ENCODE data around the gene EDDM3A.
"Not testable (repeated sequence)": the region's sequence is repeated elsewhere in the genome, so short reads cannot be mapped to it uniquely, and the experiment has no call there.

EDDM3A gene

GRCh38 chr14:20754308-20754707 is 8.6 kb downstream of the EDDM3A start:
- H3K27me3 ChIP-seq (ENCODE audit: control insufficient read depth, insufficient read depth, low read length, poor library complexity, severe bottlenecking) = no peaks in the 10 kb centered on the region
- H3K36me3 ChIP-seq (ENCODE audit: control insufficient read depth, insufficient read depth, low read length) = no peaks in the 10 kb centered on the region
- H3K4me1 ChIP-seq (ENCODE audit: control insufficient read depth, insufficient read depth, low read length) = no peaks in the 10 kb centered on the region
- no peaks in the 10 kb centered on the region for H3K9me3 ChIP-seq (ENCODE audit: control insufficient read depth, low read length)
- H3K4me3 ChIP-seq (ENCODE audit: insufficient read depth, low read depth, low read length) = no peak overlapping the region
- 93 to 98% methylated on average over 1 to 2 of the region's 2 CpGs for WGBS, 2 experiments
- H3K27ac ChIP-seq (ENCODE audit: insufficient read depth, low read depth, low read length, poor library complexity, severe bottlenecking) = no peak overlapping the region

GRCh38 chr14:20755037-20755436 is 9.3 kb downstream of the EDDM3A start:
- no peak overlapping the region for H3K27ac ChIP-seq (ENCODE audit: insufficient read depth, low read depth, low read length, poor library complexity, severe bottlenecking)
- no peaks in the 10 kb centered on the region for H3K27me3 ChIP-seq (ENCODE audit: control insufficient read depth, insufficient read depth, low read length, poor library complexity, severe bottlenecking)
- WGBS, 2 experiments = 85 to 88% methylated on average over 6 of the region's 6 CpGs
- H3K4me3 ChIP-seq (ENCODE audit: insufficient read depth, low read depth, low read length) = no peak overlapping the region
- H3K4me1 ChIP-seq (ENCODE audit: control insufficient read depth, insufficient read depth, low read length) = no peaks in the 10 kb centered on the region
- no peaks in the 10 kb centered on the region for H3K36me3 ChIP-seq (ENCODE audit: control insufficient read depth, insufficient read depth, low read length)
- H3K9me3 ChIP-seq (ENCODE audit: control insufficient read depth, low read length) = no peaks in the 10 kb centered on the region

- Histone ChIP-seq H3K9me3 (ENCODE audit: control insufficient read depth, low read length) (no peaks in the 10 kb centered on the region), H3K27me3 (ENCODE audit: control insufficient read depth, insufficient read depth, low read length, poor library complexity, severe bottlenecking) (no peaks in the 10 kb centered on the region), H3K27ac (ENCODE audit: insufficient read depth, low read depth, low read length, poor library complexity, severe bottlenecking) (no peak overlapping the region), H3K4me3 (ENCODE audit: insufficient read depth, low read depth, low read length) (no peak overlapping the region), H3K36me3 (ENCODE audit: control insufficient read depth, insufficient read depth, low read length) (no peaks in the 10 kb centered on the region), H3K4me1 (ENCODE audit: control insufficient read depth, insufficient read depth, low read length) (no peaks in the 10 kb centered on the region)
- WGBS, 2 experiments = 67 to 69% methylated on average over 4 of the region's 4 CpGs
Observed at GRCh38 chr14:20757965-20758364, 12.3 kb downstream of the EDDM3A start.

GRCh38 chr14:20759465-20759864 is 13.8 kb downstream of the EDDM3A start:
- 78 to 95% methylated on average over 5 of the region's 5 CpGs for WGBS, 2 experiments
- not testable (repeated sequence) for H3K27ac ChIP-seq (ENCODE audit: insufficient read depth, low read depth, low read length, poor library complexity, severe bottlenecking); H3K27me3 ChIP-seq (ENCODE audit: control insufficient read depth, insufficient read depth, low read length, poor library complexity, severe bottlenecking); H3K4me1 ChIP-seq (ENCODE audit: control insufficient read depth, insufficient read depth, low read length); H3K36me3 ChIP-seq (ENCODE audit: control insufficient read depth, insufficient read depth, low read length); H3K4me3 ChIP-seq (ENCODE audit: insufficient read depth, low read depth, low read length); H3K9me3 ChIP-seq (ENCODE audit: control insufficient read depth, low read length)

- H3K4me3 ChIP-seq (ENCODE audit: insufficient read depth, low read depth, low read length) = no peak overlapping the region
- no peak overlapping the region for H3K27ac ChIP-seq (ENCODE audit: insufficient read depth, low read depth, low read length, poor library complexity, severe bottlenecking)
- no peaks in the 10 kb centered on the region for H3K36me3 ChIP-seq (ENCODE audit: control insufficient read depth, insufficient read depth, low read length)
Observed at GRCh38 chr14:20760950-20761349, 15.3 kb downstream of the EDDM3A start.

GRCh38 chr14:20768593-20768892 is 22.9 kb downstream of the EDDM3A start:
- no peaks in the 10 kb centered on the region for H3K4me1 ChIP-seq (ENCODE audit: control insufficient read depth, insufficient read depth, low read length)
- no peak overlapping the region for H3K27ac ChIP-seq (ENCODE audit: insufficient read depth, low read depth, low read length, poor library complexity, severe bottlenecking)
- no peaks in the 10 kb centered on the region for H3K27me3 ChIP-seq (ENCODE audit: control insufficient read depth, insufficient read depth, low read length, poor library complexity, severe bottlenecking)
- H3K36me3 ChIP-seq (ENCODE audit: control insufficient read depth, insufficient read depth, low read length) = no peaks in the 10 kb centered on the region
- 96 to 97% methylated on average over 3 of the region's 3 CpGs for WGBS, 2 experiments
- H3K4me3 ChIP-seq (ENCODE audit: insufficient read depth, low read depth, low read length) = no peak overlapping the region
- H3K9me3 ChIP-seq (ENCODE audit: control insufficient read depth, low read length) = no peaks in the 10 kb centered on the region

More at GRCh38 chr14:20760950-20761349, 15.3 kb downstream of the EDDM3A start:
- H3K4me1 ChIP-seq (ENCODE audit: control insufficient read depth, insufficient read depth, low read length) = no peaks in the 10 kb centered on the region
- H3K9me3 ChIP-seq (ENCODE audit: control insufficient read depth, low read length) = no peaks in the 10 kb centered on the region
- H3K27me3 ChIP-seq (ENCODE audit: control insufficient read depth, insufficient read depth, low read length, poor library complexity, severe bottlenecking) = no peaks in the 10 kb centered on the region

- WGBS, 2 experiments = 94 to 96% methylated on average over 3 of the region's 3 CpGs
- Histone ChIP-seq H3K27me3 (ENCODE audit: control insufficient read depth, insufficient read depth, low read length, poor library complexity, severe bottlenecking) (no peaks in the 10 kb centered on the region), H3K36me3 (ENCODE audit: control insufficient read depth, insufficient read depth, low read length) (no peaks in the 10 kb centered on the region), H3K4me1 (ENCODE audit: control insufficient read depth, insufficient read depth, low read length) (no peaks in the 10 kb centered on the region), H3K9me3 (ENCODE audit: control insufficient read depth, low read length) (no peaks in the 10 kb centered on the region), H3K4me3 (ENCODE audit: insufficient read depth, low read depth, low read length) (no peak overlapping the region), H3K27ac (ENCODE audit: insufficient read depth, low read depth, low read length, poor library complexity, severe bottlenecking) (no peak overlapping the region)
Observed at GRCh38 chr14:20769421-20769820, 23.7 kb downstream of the EDDM3A start.

GRCh38 chr14:20772650-20773049 is 27.0 kb downstream of the EDDM3A start:
- H3K9me3 ChIP-seq (ENCODE audit: control insufficient read depth, low read length) = no peaks in the 10 kb centered on the region
- no peak overlapping the region for H3K4me3 ChIP-seq (ENCODE audit: insufficient read depth, low read depth, low read length)
- 55 to 58% methylated on average over 3 of the region's 3 CpGs for WGBS, 2 experiments
- no peaks in the 10 kb centered on the region for H3K27me3 ChIP-seq (ENCODE audit: control insufficient read depth, insufficient read depth, low read length, poor library complexity, severe bottlenecking)
- no peaks in the 10 kb centered on the region for H3K36me3 ChIP-seq (ENCODE audit: control insufficient read depth, insufficient read depth, low read length)
- H3K4me1 ChIP-seq (ENCODE audit: control insufficient read depth, insufficient read depth, low read length) = no peaks in the 10 kb centered on the region
- H3K27ac ChIP-seq (ENCODE audit: insufficient read depth, low read depth, low read length, poor library complexity, severe bottlenecking) = no peak overlapping the region

- H3K27ac ChIP-seq (ENCODE audit: insufficient read depth, low read depth, low read length, poor library complexity, severe bottlenecking) = no peak overlapping the region
- H3K4me1 ChIP-seq (ENCODE audit: control insufficient read depth, insufficient read depth, low read length) = no peaks in the 10 kb centered on the region
- no peaks in the 10 kb centered on the region for H3K9me3 ChIP-seq (ENCODE audit: control insufficient read depth, low read length)
- no peak overlapping the region for H3K4me3 ChIP-seq (ENCODE audit: insufficient read depth, low read depth, low read length)
- no peaks in the 10 kb centered on the region for H3K27me3 ChIP-seq (ENCODE audit: control insufficient read depth, insufficient read depth, low read length, poor library complexity, severe bottlenecking)
- 74 to 85% methylated on average over 4 to 5 of the region's 5 CpGs for WGBS, 2 experiments
- no peaks in the 10 kb centered on the region for H3K36me3 ChIP-seq (ENCODE audit: control insufficient read depth, insufficient read depth, low read length)
Observed at GRCh38 chr14:20774258-20774824, 28.7 kb downstream of the EDDM3A start.

- no peaks in the 10 kb centered on the region for H3K36me3 ChIP-seq (ENCODE audit: control insufficient read depth, insufficient read depth, low read length)
- H3K27me3 ChIP-seq (ENCODE audit: control insufficient read depth, insufficient read depth, low read length, poor library complexity, severe bottlenecking) = no peaks in the 10 kb centered on the region
- 21 to 24% methylated on average over 5 to 6 of the region's 6 CpGs for WGBS, 2 experiments
- no peak overlapping the region for H3K27ac ChIP-seq (ENCODE audit: insufficient read depth, low read depth, low read length, poor library complexity, severe bottlenecking)
- no peak overlapping the region for H3K4me3 ChIP-seq (ENCODE audit: insufficient read depth, low read depth, low read length)
- H3K4me1 ChIP-seq (ENCODE audit: control insufficient read depth, insufficient read depth, low read length) = no peaks in the 10 kb centered on the region
- H3K9me3 ChIP-seq (ENCODE audit: control insufficient read depth, low read length) = no peaks in the 10 kb centered on the region
Observed at GRCh38 chr14:20775043-20775442, 29.4 kb downstream of the EDDM3A start.

- WGBS, 2 experiments = 88 to 100% methylated on average over 1 of the region's 1 CpG
- Histone ChIP-seq H3K4me1 (ENCODE audit: control insufficient read depth, insufficient read depth, low read length) (no peaks in the 10 kb centered on the region), H3K36me3 (ENCODE audit: control insufficient read depth, insufficient read depth, low read length) (no peaks in the 10 kb centered on the region), H3K4me3 (ENCODE audit: insufficient read depth, low read depth, low read length) (no peak overlapping the region), H3K9me3 (ENCODE audit: control insufficient read depth, low read length) (no peaks in the 10 kb centered on the region), H3K27me3 (ENCODE audit: control insufficient read depth, insufficient read depth, low read length, poor library complexity, severe bottlenecking) (no peaks in the 10 kb centered on the region), H3K27ac (ENCODE audit: insufficient read depth, low read depth, low read length, poor library complexity, severe bottlenecking) (no peak overlapping the region)
Observed at GRCh38 chr14:20775901-20776300, 30.2 kb downstream of the EDDM3A start.
